B cell (primary cell): Measurements from ENCODE around the gene FURIN.

Experiments
- EZH2 ChIP-seq: IDR thresholded peaks from 2 replicates; pipeline ENCODE4 v1.6.1; 2012; ENCODE audit warnings: borderline replicate concordance, low read depth, mild to moderate bottlenecking, moderate library complexity, low read length; ENCODE audit not compliant: insufficient read depth, poor library complexity, severe bottlenecking
- TF ChIP-seq, protein P1 (sequence below): fragments of 200-600 bp; IDR thresholded peaks from one replicate; pipeline ENCODE4 v1.8.0; 2022; ENCODE audit warnings: antibody characterized with exemption, mild to moderate bottlenecking

DNA sequence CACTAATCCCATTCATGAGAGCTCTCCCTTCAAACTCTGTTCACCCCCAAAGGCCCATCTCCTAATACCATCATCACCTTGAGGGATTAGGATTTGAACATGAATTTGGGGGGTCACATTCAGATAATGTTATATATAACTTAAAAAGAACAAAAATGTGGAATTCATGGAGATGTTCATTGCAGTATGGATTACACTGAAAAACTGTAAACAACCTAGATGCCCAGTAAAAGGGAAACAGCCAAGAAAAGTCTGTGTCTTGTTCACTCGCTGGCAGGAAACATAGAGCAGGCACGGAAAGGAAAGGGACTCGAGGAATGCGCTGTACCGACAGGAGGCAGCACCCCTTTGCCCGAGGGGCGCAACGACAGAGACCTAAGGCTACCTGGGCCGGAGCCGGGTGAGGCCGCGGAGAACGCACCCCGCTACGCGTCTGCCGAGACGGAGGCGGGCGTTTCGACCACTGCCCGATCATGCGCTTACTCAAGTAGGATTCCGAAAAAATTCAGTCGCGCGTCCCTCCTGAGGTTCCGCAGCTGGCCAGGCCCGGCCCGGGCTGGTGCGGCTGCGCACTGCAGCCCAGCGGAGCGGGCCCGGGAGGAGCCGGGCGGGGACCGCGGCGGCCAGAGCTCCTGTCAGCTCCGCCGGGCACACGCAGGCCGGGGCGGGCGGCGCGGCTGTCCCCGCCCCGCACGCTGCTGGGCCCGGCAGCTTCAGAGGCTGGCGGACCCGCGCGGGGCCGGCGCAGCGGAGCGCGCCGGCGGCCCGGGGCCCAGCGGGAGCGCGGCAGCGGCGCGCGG lies 33.9 kb downstream of the FURIN start:
- TF ChIP-seq, protein P1, sequence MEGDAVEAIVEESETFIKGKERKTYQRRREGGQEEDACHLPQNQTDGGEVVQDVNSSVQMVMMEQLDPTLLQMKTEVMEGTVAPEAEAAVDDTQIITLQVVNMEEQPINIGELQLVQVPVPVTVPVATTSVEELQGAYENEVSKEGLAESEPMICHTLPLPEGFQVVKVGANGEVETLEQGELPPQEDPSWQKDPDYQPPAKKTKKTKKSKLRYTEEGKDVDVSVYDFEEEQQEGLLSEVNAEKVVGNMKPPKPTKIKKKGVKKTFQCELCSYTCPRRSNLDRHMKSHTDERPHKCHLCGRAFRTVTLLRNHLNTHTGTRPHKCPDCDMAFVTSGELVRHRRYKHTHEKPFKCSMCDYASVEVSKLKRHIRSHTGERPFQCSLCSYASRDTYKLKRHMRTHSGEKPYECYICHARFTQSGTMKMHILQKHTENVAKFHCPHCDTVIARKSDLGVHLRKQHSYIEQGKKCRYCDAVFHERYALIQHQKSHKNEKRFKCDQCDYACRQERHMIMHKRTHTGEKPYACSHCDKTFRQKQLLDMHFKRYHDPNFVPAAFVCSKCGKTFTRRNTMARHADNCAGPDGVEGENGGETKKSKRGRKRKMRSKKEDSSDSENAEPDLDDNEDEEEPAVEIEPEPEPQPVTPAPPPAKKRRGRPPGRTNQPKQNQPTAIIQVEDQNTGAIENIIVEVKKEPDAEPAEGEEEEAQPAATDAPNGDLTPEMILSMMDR, result peak; percentile 80
- no peak for TF ChIP-seq EZH2
